WTC11 (cell line): ENCODE data around the gene TRAP1. TPM values are rescaled to one million over a fixed set of nuclear protein-coding genes. Genes with fewer than 3 reads are reported as not detected.
A peak's percentile ranks its signal among the peaks of the same experiment; 100 is the strongest.

ENCODE experiments used
- ATAC-seq: fragments of 200-7000 bp; cut with Tn5 transposase; 2 replicates; pipeline ENCODE4 v1.10.0; 2021; ENCODE audit warnings: mild to moderate bottlenecking, moderate library complexity
- CTCF ChIA-PET: fragments of 300-600 bp; sonication (Branson Sonifier 250); formaldehyde crosslinking; loops from one replicate; lab custom pipeline; 2021; ENCODE audit warnings: antibody characterized with exemption; lab: Charles Lee
- POLR2A ChIA-PET: fragments of 350-600 bp; sonication (Branson Sonifier 250); formaldehyde crosslinking; loops from one replicate; lab custom pipeline; 2021; ENCODE audit warnings: antibody characterized with exemption; lab: Charles Lee
- DNase-seq: peaks from one replicate; pipeline ENCODE4 v3.0.0; 2021; ENCODE audit warnings: low spot score
- H3K27ac Mint-ChIP-seq: 2 replicates; pipeline ENCODE4 v1.8.0; 2021; ENCODE audit warnings: mixed read lengths
- H3K27me3 Mint-ChIP-seq: 2 replicates; pipeline ENCODE4 v1.8.0; 2021; ENCODE audit warnings: low read depth, mild to moderate bottlenecking, moderate library complexity, mixed read lengths
- H3K36me3 Mint-ChIP-seq: 2 replicates; pipeline ENCODE4 v1.8.0; 2021; ENCODE audit warnings: mixed read lengths
- H3K4me1 Mint-ChIP-seq: 2 replicates; pipeline ENCODE4 v1.8.0; 2022; ENCODE audit warnings: mixed read lengths
- H3K4me3 Mint-ChIP-seq: 2 replicates; pipeline ENCODE4 v1.8.0; 2021; ENCODE audit warnings: mild to moderate bottlenecking, moderate library complexity, mixed read lengths
- H3K9me3 Mint-ChIP-seq: 2 replicates; pipeline ENCODE4 v1.8.0; 2021; ENCODE audit warnings: mixed read lengths
- FOXJ3 ChIP-seq: sonication (generic); formaldehyde crosslinking; IDR thresholded peaks from 2 replicates; pipeline ENCODE4 v1.9.0; 2021; ENCODE audit warnings: missing genetic modification reagents, mild to moderate bottlenecking, borderline replicate concordance
- FOXP1 ChIP-seq: sonication (generic); formaldehyde crosslinking; IDR thresholded peaks from 2 replicates; pipeline ENCODE4 v1.8.0; 2022; ENCODE audit warnings: missing genetic modification reagents, mild to moderate bottlenecking, moderate library complexity, borderline replicate concordance
- GTF2I ChIP-seq: fragments of 250-450 bp; sonication (Bioruptor Pico); conservative IDR thresholded peaks from 2 replicates; pipeline ENCODE4 v1.4.0; 2021; ENCODE audit warnings: mild to moderate bottlenecking
- MYBL2 ChIP-seq: sonication (generic); formaldehyde crosslinking; IDR thresholded peaks from 2 replicates; pipeline ENCODE4 v1.8.1; 2023; ENCODE audit warnings: mild to moderate bottlenecking, moderate library complexity, missing genetic modification reagents
- NFYB ChIP-seq: sonication (generic); formaldehyde crosslinking; conservative IDR thresholded peaks from 2 replicates; pipeline ENCODE4 v1.8.0; 2022; ENCODE audit warnings: low read depth, missing genetic modification reagents
- NR2C2 ChIP-seq: sonication (generic); formaldehyde crosslinking; IDR thresholded peaks from 2 replicates; pipeline ENCODE4 v1.8.0; 2022; ENCODE audit warnings: mild to moderate bottlenecking, missing genetic modification reagents
- RORB ChIP-seq: fragments of 250-450 bp; sonication (Bioruptor Pico); IDR thresholded peaks from 2 replicates; pipeline ENCODE4 v1.9.0; 2021; ENCODE audit warnings: mild to moderate bottlenecking
- SOX15 ChIP-seq: fragments of 250-450 bp; sonication (Bioruptor Pico); IDR thresholded peaks from 2 replicates; pipeline ENCODE4 v1.9.0; 2021; ENCODE audit warnings: mild to moderate bottlenecking
- TCF7 ChIP-seq: sonication (generic); formaldehyde crosslinking; IDR thresholded peaks from 2 replicates; pipeline ENCODE4 v1.8.0; 2022; ENCODE audit warnings: mild to moderate bottlenecking, low read depth, missing genetic modification reagents, moderate library complexity
- TEAD4 ChIP-seq: sonication (generic); formaldehyde crosslinking; IDR thresholded peaks from 2 replicates; pipeline ENCODE4 v1.8.0; 2022; ENCODE audit warnings: mild to moderate bottlenecking, missing genetic modification reagents
- total RNA-seq: library from RNA; stranded (reverse); gene quantifications from 3 replicates; pipeline ENCODE4 v1.2.3, GENCODE V29; 2021
- TF ChIP-seq, protein P1 (sequence below): sonication (generic); formaldehyde crosslinking; IDR thresholded peaks from 2 replicates; pipeline ENCODE4 v1.8.1; 2022; ENCODE audit warnings: low read depth, mild to moderate bottlenecking, moderate library complexity, missing genetic modification reagents, borderline replicate concordance
- TF ChIP-seq, protein P2 (sequence below): sonication (generic); formaldehyde crosslinking; IDR thresholded peaks from 2 replicates; pipeline ENCODE4 v1.8.1; 2023; ENCODE audit warnings: mild to moderate bottlenecking, moderate library complexity, missing genetic modification reagents
- TF ChIP-seq, protein P3 (sequence below): fragments of 250-450 bp; sonication (Bioruptor Pico); IDR thresholded peaks from 2 replicates; pipeline ENCODE4 v1.9.0; 2021; ENCODE audit warnings: mild to moderate bottlenecking, borderline replicate concordance
- TF ChIP-seq, protein P4 (sequence below): fragments of 250-450 bp; sonication (Bioruptor Pico); conservative IDR thresholded peaks from 2 replicates; pipeline ENCODE4 v1.9.0; 2021; ENCODE audit warnings: mild to moderate bottlenecking

Gene TRAP1
- total RNA-seq, 1 experiment from 2014 or later: 285 TPM

DNA sequence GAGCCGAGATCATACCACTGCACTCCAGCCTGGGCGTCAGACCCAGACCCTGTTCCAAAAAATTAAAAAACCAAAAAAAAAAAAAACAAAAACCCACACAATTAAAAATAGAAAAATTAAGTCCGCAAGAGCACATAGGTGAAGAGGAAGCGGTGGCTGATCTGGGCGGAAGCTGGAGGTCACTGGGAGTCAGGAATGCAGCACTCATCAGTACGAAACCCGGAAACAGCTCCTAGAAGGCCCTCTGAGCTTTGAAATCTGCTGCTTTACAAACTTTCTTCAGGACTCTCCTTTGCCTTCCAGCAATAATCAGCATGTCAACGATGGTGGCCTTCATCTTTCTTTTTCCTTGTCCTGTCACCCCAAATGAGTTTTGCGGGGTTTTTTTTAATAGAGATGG is 29.5 kb downstream of the TRAP1 start:
- no peak overlapping the region for H3K27ac Mint-ChIP-seq

DNA sequence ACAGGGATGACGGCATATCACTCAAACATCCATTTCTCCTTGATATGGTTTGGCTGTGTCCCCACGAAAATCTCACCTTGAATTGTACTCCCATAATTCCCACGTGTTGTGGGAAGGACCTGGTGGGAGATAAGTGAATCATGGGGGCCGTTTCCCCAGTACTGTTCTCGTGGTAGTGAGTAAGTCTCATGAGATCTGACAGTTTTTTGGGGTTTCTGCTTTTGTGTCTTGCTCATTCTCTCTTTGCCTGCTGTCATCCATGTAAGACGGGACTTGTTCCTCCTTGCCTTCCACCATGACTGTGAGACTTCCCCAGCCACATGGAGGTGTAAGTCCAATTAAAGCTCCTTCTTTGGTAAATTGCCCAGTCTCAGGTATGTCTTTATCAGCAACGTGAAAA is 30.3 kb downstream of the TRAP1 start:
- TF ChIP-seq GTF2I (CRISPR knock-in tag) (no peak), RORB (CRISPR knock-in tag) (no peak), TCF7 (CRISPR knock-in tag) (no peak)
- ATAC-seq (no peak), DNase-seq (no peak)
- CTCF ChIA-PET: interaction anchor here (2.2 kb wide), 1 partner anchor 12 kb away, joined by 7 read pairs; no protein-coding TSS in a partner anchor
- peaks cover 58% of the 10 kb centered on the region for H3K36me3 Mint-ChIP-seq
- POLR2A ChIA-PET: no interaction called here
- H3K9me3 Mint-ChIP-seq: peaks cover under 1% of the 10 kb centered on the region; the same call in 1 of the 2 replicates
- H3K4me1 Mint-ChIP-seq: peaks cover 4% of the 10 kb centered on the region
- H3K27ac Mint-ChIP-seq: 0 out of 2 replicates have a peak overlapping the region, but pooled peaks have one; percentile 60
- no peak overlapping the region for H3K4me3 Mint-ChIP-seq
- no peaks in the 10 kb centered on the region for H3K27me3 Mint-ChIP-seq

More for the DNA sequence above, 29.5 kb downstream of the TRAP1 start:
- Mint-ChIP-seq H3K4me1 (peaks cover 4% of the 10 kb centered on the region), H3K27me3 (no peaks in the 10 kb centered on the region), H3K36me3 (peaks cover 51% of the 10 kb centered on the region), H3K4me3 (no peak overlapping the region), H3K9me3 (no peaks in the 10 kb centered on the region)
- DNase-seq: no peak
- CTCF ChIA-PET: interaction anchor here (2.2 kb wide), 1 partner anchor 13 kb away, joined by 7 read pairs; no protein-coding TSS in a partner anchor
- no peak for ATAC-seq
- TF ChIP-seq, protein P1, sequence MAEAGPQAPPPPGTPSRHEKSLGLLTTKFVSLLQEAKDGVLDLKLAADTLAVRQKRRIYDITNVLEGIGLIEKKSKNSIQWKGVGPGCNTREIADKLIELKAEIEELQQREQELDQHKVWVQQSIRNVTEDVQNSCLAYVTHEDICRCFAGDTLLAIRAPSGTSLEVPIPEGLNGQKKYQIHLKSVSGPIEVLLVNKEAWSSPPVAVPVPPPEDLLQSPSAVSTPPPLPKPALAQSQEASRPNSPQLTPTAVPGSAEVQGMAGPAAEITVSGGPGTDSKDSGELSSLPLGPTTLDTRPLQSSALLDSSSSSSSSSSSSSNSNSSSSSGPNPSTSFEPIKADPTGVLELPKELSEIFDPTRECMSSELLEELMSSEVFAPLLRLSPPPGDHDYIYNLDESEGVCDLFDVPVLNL: no peak
- TF ChIP-seq SOX15 (no peak), FOXP1 (no peak)
- TF ChIP-seq, all 79 proteins: peak for 0
- POLR2A ChIA-PET: no interaction called here

DNA sequence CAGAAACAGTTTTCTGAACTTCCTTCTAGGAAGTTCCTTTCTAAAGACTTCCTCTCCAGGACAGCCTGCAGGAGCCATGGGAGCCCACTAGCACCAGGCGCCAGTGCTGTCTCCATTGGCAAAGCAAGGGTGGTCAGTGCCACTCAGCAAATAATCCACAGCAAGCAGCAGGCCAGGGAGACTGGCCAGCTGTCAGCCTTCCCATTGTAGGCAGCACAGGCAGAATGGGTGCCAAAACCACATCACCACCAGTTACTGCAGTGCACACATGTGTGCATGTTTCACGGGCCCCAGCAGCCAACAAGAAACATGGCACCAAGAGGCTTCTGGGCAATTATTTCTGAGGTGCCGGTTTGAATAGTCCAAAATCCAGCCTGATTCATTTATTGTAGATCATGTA is 36.1 kb downstream of the TRAP1 start:
- CTCF ChIA-PET: no interaction called here

More for the DNA sequence above, 36.1 kb downstream of the TRAP1 start:
- POLR2A ChIA-PET: no interaction called here
- no peak for ATAC-seq
- H3K9me3 Mint-ChIP-seq: peaks cover 4% of the 10 kb centered on the region; the same call in 1 of the 2 replicates
- H3K27ac Mint-ChIP-seq: no peak overlapping the region
- no peak for DNase-seq
- no peaks in the 10 kb centered on the region for H3K4me1 Mint-ChIP-seq
- TF ChIP-seq, protein P2, sequence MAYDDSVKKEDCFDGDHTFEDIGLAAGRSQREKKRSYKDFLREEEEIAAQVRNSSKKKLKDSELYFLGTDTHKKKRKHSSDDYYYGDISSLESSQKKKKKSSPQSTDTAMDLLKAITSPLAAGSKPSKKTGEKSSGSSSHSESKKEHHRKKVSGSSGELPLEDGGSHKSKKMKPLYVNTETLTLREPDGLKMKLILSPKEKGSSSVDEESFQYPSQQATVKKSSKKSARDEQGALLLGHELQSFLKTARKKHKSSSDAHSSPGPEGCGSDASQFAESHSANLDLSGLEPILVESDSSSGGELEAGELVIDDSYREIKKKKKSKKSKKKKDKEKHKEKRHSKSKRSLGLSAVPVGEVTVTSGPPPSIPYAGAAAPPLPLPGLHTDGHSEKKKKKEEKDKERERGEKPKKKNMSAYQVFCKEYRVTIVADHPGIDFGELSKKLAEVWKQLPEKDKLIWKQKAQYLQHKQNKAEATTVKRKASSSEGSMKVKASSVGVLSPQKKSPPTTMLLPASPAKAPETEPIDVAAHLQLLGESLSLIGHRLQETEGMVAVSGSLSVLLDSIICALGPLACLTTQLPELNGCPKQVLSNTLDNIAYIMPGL (CRISPR knock-in tag): no peak
- TF ChIP-seq, protein P3, sequence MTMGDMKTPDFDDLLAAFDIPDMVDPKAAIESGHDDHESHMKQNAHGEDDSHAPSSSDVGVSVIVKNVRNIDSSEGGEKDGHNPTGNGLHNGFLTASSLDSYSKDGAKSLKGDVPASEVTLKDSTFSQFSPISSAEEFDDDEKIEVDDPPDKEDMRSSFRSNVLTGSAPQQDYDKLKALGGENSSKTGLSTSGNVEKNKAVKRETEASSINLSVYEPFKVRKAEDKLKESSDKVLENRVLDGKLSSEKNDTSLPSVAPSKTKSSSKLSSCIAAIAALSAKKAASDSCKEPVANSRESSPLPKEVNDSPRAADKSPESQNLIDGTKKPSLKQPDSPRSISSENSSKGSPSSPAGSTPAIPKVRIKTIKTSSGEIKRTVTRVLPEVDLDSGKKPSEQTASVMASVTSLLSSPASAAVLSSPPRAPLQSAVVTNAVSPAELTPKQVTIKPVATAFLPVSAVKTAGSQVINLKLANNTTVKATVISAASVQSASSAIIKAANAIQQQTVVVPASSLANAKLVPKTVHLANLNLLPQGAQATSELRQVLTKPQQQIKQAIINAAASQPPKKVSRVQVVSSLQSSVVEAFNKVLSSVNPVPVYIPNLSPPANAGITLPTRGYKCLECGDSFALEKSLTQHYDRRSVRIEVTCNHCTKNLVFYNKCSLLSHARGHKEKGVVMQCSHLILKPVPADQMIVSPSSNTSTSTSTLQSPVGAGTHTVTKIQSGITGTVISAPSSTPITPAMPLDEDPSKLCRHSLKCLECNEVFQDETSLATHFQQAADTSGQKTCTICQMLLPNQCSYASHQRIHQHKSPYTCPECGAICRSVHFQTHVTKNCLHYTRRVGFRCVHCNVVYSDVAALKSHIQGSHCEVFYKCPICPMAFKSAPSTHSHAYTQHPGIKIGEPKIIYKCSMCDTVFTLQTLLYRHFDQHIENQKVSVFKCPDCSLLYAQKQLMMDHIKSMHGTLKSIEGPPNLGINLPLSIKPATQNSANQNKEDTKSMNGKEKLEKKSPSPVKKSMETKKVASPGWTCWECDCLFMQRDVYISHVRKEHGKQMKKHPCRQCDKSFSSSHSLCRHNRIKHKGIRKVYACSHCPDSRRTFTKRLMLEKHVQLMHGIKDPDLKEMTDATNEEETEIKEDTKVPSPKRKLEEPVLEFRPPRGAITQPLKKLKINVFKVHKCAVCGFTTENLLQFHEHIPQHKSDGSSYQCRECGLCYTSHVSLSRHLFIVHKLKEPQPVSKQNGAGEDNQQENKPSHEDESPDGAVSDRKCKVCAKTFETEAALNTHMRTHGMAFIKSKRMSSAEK (CRISPR knock-in tag): no peak
- TF ChIP-seq TEAD4 (no peak), FOXJ3 (CRISPR knock-in tag) (no peak), NFYB (CRISPR knock-in tag) (no peak), RORB (CRISPR knock-in tag) (no peak), MYBL2 (CRISPR knock-in tag) (no peak), NR2C2 (CRISPR knock-in tag) (no peak)
- TF ChIP-seq, protein P4, sequence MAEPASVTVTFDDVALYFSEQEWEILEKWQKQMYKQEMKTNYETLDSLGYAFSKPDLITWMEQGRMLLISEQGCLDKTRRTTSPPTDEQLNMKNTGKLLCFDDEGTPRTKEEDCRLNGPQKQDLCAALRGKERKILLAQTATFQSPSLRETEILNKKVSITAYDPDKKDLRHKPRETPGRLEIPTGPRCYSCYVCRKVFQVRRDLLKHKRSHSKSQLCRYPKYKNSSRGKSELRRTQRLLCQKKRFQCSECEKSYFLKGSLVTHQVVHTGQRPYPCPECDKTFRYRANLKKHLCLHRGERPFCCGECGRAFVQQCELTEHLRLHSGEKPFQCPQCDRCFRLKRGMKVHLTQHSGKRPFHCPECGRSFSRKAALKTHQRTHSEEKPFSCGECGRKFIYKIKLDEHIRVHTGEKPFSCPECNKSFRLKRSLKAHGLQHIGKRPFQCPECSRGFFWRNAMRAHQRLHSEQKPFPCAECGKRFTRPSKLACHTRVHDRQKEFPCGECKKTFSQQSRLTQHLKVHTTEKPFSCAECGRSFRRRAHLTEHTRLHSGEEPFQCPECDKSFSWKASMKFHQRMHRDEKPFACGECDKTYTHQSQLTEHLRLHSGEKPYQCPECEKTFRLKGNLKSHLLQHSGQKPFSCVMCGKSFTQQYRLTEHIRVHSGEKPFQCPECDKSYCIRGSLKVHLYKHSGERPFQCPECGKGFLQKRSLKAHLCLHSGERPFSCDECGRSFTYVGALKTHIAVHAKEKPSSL (CRISPR knock-in tag): no peak
- TF ChIP-seq, all 79 proteins: peak for 0
- peaks cover 76% of the 10 kb centered on the region for H3K36me3 Mint-ChIP-seq
- H3K4me3 Mint-ChIP-seq: no peak overlapping the region
- H3K27me3 Mint-ChIP-seq: no peaks in the 10 kb centered on the region
